ENCODE data around the gene GNAI3. TPM values are rescaled to one million over a fixed set of nuclear protein-coding genes. Genes with fewer than 3 reads are reported as not detected.
A peak's percentile ranks its signal among the peaks of the same experiment; 100 is the strongest.

The GNAI3 gene
- polyA plus RNA-seq, 1 donor from 2014 or later, result 10.6 TPM

DNA sequence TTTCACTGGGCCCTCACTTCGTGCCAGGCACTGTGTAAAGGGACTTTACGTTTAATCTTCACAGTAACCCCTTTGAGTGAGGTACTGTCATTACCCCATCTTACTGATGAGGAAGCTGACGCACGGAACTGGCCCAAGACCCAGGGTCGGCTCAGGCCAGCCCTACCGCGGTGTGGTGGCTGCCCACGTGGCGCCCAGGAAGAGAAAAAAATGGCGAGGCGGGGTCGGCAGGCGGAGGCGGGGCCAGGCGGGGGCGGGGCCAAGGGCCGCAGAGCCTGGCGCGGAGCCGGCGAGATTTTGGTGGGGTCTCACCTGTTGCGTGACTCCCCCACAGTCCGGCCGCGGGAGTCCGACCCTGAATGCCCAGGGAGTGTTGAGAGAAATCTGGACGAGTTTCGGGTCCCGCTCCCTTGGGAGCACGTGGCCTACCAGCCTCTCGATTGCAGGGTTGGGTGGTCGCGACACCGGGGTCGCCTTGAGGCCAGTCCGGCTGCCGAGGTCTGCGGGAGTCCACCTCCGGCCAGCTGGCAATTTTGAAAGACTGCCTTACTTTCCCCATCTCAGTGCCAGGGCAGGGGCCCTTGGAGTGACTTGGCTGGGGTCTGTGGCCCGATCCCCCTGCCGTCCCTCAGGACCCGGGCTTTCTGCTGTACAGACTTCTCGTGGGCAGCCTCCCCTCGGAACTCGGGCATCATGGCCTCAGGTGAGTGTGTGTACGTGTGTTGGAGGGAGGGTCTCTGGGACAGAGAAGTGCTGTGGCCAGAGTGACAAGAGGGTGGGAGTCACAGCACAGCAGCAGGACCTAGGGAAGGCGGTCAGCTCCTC lies 71.4 kb downstream of the GNAI3 start, which contains the start of the genes AMPD2 and GNAT2:
Gene AMPD2 (plus strand): TSS at position 262 of the 825 bp plus-strand sequence. CDS start 1,339 bp downstream, outside the sequence.
Gene GNAT2 (minus strand): TSS at position 41 of the 825 bp plus-strand sequence. CDS start 6,746 bp downstream, outside the sequence.
- Histone ChIP-seq H3K9me3 (ENCODE audit: low read length) (no peaks in the 10 kb centered on the region), H4K20me1 (ENCODE audit: insufficient read depth) (no peaks in the 10 kb centered on the region), H3K4me2 (ENCODE audit: low read length) (peak within 1 kb of the TSS; percentile 97), H3K79me2 (replicated peaks; ENCODE audit: insufficient read depth, low read length) (peaks cover 38% of the 10 kb centered on the region), H3F3A (ENCODE audit: insufficient read depth, low read length, poor library complexity, severe bottlenecking) (no peaks in the 10 kb centered on the region), H3K9me2 (ENCODE audit: insufficient read depth, low read length) (no peaks in the 10 kb centered on the region), H3K9ac (ENCODE audit: low read length) (peak within 1 kb of the TSS; percentile 86), H3K27me3 (ENCODE audit: insufficient read depth, low read depth, low read length) (no peaks in the 10 kb centered on the region), H2AFZ (ENCODE audit: low read depth, low read length) (peak within 1 kb of the TSS; percentile 75), H3K36me3 (ENCODE audit: insufficient read depth, low read length) (no peaks in the 10 kb centered on the region), H3K27ac (ENCODE audit: low read length) (peak within 1 kb of the TSS; percentile 94), H3K4me3 (ENCODE audit: low read length) (peak within 1 kb of the TSS; percentile 66)
- TF ChIP-seq EZH2 (IDR thresholded peaks at IDR 0.05; ENCODE audit: borderline replicate concordance, insufficient read depth, low read length, poor library complexity, severe bottlenecking), result no peak
- peak; percentile 26 for TF ChIP-seq TAF1 (IDR thresholded peaks at IDR 0.05; ENCODE audit: low read depth)
- TF ChIP-seq SMC3 (conservative IDR thresholded peaks at IDR 0.05; ENCODE audit: poor library complexity), result peak; percentile 6
- peak; percentile 83 for TF ChIP-seq MXI1 (conservative IDR thresholded peaks at IDR 0.05; ENCODE audit: poor library complexity, severe bottlenecking)

DNA sequence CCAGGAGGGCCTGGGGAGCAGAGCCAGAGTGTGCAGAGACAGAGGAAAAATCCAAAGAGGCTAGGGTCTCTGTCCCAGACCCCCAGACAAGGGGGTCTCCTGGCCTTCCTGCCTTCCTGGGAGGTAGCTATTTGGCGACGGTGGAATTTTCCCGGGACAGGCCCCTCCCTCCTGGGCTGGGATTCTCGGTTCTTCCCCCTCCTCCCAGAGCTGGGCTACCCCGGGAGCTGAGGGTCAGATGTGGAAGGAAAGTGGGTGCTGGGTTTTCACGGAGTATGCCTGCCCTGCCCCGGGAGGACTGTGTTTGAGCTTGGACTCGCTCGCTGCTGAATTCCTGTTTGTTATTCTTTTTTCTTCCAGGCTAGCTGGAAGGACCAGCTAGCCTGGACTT lies 72.0 kb downstream of the GNAI3 start:
- H3K79me2 ChIP-seq (replicated peaks; ENCODE audit: insufficient read depth, low read length), result peaks cover 38% of the 10 kb centered on the region
- H3K27me3 ChIP-seq (ENCODE audit: insufficient read depth, low read depth, low read length), result no peaks in the 10 kb centered on the region
- H3K9ac ChIP-seq (ENCODE audit: low read length), result peak overlapping the region; percentile 86
- H3F3A ChIP-seq (ENCODE audit: insufficient read depth, low read length, poor library complexity, severe bottlenecking), result no peaks in the 10 kb centered on the region
- H3K4me3 ChIP-seq (ENCODE audit: low read length), result peak overlapping the region; percentile 66
- no peaks in the 10 kb centered on the region for H3K9me2 ChIP-seq (ENCODE audit: insufficient read depth, low read length)
- H3K27ac ChIP-seq (ENCODE audit: low read length), result peak overlapping the region; percentile 94
- H3K4me2 ChIP-seq (ENCODE audit: low read length), result peak overlapping the region; percentile 97
- no peaks in the 10 kb centered on the region for H3K36me3 ChIP-seq (ENCODE audit: insufficient read depth, low read length)
- H2AFZ ChIP-seq (ENCODE audit: low read depth, low read length), result peak overlapping the region; percentile 75
- no peaks in the 10 kb centered on the region for H4K20me1 ChIP-seq (ENCODE audit: insufficient read depth)
- TF ChIP-seq EZH2 (IDR thresholded peaks at IDR 0.05; ENCODE audit: borderline replicate concordance, insufficient read depth, low read length, poor library complexity, severe bottlenecking) (no peak), TAF1 (IDR thresholded peaks at IDR 0.05; ENCODE audit: low read depth) (no peak), MXI1 (conservative IDR thresholded peaks at IDR 0.05; ENCODE audit: poor library complexity, severe bottlenecking) (no peak), EP300 (conservative IDR thresholded peaks at IDR 0.05; ENCODE audit: poor library complexity, severe bottlenecking) (no peak), POLR2AphosphoS5 (IDR thresholded peaks at IDR 0.05) (no peak), SMC3 (conservative IDR thresholded peaks at IDR 0.05; ENCODE audit: poor library complexity) (no peak), RAD21 (conservative IDR thresholded peaks at IDR 0.05) (no peak)
- TF ChIP-seq, protein P1, sequence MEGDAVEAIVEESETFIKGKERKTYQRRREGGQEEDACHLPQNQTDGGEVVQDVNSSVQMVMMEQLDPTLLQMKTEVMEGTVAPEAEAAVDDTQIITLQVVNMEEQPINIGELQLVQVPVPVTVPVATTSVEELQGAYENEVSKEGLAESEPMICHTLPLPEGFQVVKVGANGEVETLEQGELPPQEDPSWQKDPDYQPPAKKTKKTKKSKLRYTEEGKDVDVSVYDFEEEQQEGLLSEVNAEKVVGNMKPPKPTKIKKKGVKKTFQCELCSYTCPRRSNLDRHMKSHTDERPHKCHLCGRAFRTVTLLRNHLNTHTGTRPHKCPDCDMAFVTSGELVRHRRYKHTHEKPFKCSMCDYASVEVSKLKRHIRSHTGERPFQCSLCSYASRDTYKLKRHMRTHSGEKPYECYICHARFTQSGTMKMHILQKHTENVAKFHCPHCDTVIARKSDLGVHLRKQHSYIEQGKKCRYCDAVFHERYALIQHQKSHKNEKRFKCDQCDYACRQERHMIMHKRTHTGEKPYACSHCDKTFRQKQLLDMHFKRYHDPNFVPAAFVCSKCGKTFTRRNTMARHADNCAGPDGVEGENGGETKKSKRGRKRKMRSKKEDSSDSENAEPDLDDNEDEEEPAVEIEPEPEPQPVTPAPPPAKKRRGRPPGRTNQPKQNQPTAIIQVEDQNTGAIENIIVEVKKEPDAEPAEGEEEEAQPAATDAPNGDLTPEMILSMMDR (IDR thresholded peaks at IDR 0.05; ENCODE audit: poor library complexity, severe bottlenecking), result no peak
- TF ChIP-seq, protein P2, sequence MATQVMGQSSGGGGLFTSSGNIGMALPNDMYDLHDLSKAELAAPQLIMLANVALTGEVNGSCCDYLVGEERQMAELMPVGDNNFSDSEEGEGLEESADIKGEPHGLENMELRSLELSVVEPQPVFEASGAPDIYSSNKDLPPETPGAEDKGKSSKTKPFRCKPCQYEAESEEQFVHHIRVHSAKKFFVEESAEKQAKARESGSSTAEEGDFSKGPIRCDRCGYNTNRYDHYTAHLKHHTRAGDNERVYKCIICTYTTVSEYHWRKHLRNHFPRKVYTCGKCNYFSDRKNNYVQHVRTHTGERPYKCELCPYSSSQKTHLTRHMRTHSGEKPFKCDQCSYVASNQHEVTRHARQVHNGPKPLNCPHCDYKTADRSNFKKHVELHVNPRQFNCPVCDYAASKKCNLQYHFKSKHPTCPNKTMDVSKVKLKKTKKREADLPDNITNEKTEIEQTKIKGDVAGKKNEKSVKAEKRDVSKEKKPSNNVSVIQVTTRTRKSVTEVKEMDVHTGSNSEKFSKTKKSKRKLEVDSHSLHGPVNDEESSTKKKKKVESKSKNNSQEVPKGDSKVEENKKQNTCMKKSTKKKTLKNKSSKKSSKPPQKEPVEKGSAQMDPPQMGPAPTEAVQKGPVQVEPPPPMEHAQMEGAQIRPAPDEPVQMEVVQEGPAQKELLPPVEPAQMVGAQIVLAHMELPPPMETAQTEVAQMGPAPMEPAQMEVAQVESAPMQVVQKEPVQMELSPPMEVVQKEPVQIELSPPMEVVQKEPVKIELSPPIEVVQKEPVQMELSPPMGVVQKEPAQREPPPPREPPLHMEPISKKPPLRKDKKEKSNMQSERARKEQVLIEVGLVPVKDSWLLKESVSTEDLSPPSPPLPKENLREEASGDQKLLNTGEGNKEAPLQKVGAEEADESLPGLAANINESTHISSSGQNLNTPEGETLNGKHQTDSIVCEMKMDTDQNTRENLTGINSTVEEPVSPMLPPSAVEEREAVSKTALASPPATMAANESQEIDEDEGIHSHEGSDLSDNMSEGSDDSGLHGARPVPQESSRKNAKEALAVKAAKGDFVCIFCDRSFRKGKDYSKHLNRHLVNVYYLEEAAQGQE (IDR thresholded peaks at IDR 0.05; ENCODE audit: borderline replicate concordance), result no peak
- H3K9me3 ChIP-seq (ENCODE audit: low read length), result no peaks in the 10 kb centered on the region

Data from neural cell (in vitro differentiated cells).